GM21528 (cell line): Measurements from ENCODE around the gene HMBS.
A peak's percentile ranks its signal among the peaks of the same experiment; 100 is the strongest.
"Not testable (repeated sequence)": the region's sequence is repeated elsewhere in the genome, so short reads cannot be mapped to it uniquely, and the experiment has no call there.

ENCODE experiments used
- ATAC-seq: cut with Tn5 transposase; IDR thresholded peaks from one replicate; pipeline ENCODE4 v1.9.1; 2021; ENCODE audit warnings: mild to moderate bottlenecking, moderate library complexity; ENCODE audit not compliant: unreplicated experiment, low FRiP score

HMBS gene

DNA sequence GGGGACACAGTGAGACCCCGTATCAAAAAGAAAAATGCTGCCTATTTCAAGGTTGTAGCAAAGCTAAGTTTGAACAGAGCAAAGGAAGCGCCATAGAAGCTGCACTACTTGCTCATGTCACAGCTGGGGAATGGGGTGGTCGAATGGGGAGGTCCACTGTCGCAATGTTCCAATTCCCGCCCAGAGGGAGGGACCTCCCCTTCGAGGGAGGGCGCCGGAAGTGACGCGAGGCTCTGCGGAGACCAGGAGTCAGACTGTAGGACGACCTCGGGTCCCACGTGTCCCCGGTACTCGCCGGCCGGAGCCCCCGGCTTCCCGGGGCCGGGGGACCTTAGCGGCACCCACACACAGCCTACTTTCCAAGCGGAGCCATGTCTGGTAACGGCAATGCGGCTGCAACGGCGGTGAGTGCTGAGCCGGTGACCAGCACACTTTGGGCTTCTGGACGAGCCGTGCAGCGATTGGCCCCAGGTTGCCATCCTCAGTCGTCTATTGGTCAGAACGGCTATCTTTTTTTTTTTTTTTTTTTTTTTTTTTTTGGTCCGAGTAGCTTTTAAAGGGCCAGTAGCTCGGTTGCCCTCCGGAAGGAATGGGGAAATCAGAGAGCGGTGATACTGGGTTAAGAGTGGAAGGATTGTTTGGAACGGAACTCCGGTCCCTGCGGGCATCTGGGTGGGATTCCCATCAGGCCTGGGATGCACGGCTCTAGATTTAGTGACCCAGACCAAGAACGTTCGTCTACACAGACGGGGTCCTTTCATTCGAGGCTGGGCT lies at the start of gene HMBS:
TSS of gene HMBS (plus strand) at position 219 of the 774 bp plus-strand sequence. CDS start at position 372, 153 bp downstream.
- peak; percentile 83 for ATAC-seq

DNA sequence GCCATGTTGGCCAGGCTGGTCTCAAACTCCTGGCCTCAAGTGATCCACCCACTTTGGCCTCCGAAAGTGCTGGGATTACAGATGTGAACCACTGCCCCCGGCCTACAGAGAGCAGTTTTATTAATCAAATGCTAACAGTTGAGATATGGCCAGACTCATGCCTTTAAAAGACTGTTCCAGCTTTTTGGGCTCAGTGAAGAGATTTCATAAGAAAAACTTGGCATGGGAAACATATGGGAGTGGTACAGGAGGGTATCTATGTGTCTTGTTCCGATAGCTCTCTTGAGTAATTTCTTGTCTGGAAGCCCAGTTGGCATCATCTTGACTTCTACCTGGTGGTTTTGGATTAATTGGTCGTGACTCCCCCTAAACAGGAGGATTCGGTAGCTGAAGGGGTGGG lies 45.8 kb upstream of the HMBS start:
- ATAC-seq, result no peak

DNA sequence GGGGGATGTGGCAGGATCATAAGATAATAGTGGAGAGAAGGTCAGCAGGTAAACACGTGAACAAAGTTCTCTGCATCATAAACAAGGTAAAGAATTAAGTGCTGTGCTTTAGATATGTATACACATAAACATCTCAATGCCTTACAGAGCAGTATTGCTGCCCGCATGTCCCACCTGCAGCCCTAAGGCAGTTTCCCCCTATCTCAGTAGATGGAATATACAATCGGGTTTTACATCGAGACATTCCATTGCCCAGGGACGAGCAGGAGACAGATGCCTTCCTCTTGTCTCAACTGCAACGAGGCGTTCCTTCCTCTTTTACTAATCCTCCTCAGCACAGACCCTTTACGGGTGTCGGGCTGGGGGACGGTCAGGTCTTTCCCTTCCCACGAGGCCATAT lies 45.2 kb upstream of the HMBS start:
- not testable (repeated sequence) for ATAC-seq

DNA sequence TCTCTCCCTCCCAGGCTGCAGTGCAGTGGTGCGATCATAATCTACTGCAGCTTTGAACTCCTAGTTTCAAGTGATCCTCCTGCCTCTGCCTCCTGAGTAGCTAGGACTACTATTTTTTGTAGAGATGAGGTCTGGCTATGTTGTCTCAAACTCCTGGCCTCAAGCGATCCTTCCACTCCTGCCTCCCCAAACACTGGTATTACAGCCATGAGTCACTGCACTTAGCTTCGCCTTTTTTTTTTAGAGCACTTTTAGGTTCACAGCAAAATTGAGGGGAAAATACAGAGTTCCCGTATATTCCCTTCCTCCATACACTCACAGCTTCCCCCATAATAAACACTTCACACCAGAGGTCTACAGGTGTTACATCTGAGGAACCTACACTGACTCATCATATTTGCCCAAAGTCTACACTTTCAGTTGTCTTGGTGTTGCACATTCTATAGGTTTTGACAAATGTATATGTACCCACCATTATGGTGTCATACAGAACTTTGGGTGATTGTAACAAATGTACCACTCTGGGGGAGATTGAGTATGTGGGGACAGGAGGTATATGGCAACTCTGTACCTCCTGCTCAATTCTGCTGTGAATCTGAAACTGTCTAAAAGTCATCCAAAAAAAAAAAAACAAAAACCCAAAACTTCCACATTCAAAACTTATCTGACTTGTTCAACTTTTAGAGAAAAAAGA lies 42.7 kb upstream of the HMBS start:
- no peak for ATAC-seq

DNA sequence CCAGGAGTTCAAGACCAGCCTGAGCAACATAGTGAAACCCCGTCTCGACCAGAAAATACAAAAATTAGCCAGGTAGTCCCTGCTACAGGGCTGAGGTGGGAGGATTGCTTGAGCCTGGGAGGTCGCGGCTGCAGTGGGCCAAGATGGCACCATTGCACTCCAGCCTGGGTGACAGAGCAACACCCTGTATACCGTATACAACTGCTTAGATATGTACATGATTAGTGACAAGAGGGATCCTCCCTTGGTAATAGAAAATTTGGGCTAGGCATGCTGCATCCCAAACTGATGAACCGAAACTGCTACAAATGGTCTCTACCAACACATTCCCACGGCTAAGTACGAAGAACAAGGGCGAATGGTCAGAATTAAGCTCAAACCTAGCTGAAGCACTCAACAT lies 41.8 kb upstream of the HMBS start:
- ATAC-seq, result no peak

DNA sequence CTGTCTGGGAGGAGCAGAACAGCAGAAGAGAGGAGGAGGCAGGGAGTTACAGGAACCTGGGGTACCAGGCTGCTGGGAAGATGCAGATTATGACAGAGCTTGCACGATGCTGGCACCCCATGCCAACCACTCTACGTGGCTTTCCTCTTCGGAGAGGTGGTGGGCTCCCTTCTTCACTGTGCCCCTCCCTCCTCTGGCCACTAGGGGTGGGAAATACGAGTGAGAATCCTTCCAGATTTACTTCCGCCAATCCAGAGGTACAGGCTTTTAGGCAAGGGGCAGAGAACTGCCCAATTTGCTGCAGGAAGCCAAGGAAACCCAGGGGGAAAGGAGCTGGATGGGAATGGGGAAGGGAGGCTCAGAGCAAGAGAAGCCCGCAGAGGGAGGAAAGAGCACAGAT lies 40.0 kb upstream of the HMBS start:
- no peak for ATAC-seq

DNA sequence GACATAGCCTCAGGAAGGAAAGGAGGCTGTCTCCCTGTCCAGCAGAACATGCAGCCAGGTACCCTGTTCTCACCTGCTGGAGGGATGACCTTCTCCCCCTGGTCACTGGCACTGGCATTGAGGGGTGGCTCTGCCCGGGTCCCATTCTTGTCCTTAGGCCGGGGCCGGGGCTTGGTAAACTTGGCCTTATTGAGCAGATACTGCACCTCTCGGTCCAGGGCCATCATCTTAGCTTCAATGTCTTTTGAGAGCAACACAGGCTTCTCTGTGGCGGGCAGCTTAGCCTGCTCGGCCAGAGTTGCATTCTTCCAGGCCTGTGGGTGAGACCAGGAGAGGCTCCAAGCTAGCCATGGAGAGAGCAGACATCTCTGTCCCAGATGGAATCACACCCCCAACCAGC lies 38.2 kb upstream of the HMBS start:
- no peak for ATAC-seq

DNA sequence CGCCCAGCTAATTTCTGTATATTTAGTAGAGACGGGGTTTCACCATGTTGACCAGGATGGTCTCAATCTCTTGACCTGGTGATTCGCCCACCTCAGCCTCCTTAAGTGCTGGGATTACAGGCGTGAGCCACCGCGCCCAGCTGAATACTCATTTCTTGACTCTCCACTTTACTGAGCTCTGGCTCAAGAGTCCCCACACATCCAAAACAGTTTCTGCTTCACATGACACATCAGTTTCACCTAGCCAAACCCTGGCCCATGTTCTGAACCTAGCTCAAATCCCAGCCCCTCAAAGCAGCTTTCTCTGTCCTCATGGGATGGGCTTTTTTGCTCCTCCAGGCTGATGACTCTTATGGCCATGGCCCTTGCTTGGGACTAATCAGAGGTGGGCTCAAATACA lies 37.5 kb upstream of the HMBS start:
- no peak for ATAC-seq

DNA sequence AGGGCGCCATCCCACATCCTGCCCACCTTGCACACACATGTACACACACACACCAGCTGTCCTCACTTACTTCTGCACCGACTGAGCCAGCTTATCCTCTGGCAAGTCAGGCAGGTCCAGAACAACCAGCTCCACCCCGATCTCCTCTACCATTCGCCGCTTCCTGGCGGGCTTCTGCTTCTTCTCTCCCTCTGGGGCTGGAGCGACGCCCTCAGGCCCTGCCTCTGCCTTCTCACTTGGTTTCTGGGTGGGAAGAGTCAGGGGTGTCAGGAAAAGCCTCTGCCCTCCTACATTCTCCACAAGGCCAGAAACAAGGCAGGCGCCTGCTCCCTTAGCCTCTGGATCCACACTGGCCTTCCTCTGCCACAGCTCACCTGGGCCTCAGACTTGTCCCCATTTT lies 36.0 kb upstream of the HMBS start:
- no peak for ATAC-seq

DNA sequence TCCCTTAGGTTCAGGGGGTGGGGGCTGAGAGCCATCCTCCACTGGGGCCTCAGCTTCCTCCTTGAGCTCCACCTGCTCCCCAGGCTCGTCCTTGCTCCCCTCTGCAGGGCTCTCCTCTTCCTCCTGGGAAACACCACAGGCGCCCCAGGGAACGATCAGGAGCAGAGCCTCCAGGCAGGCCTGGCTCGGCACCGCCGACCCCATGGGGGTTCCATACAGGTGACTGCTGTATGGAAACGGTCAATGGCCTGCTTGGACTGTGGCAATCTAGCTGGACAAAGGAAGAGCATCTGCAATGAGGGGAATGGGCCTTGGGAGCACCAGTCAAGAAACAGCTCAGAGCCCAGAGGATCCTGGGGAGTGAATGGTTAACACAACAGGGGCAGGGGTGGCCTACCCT lies 35.6 kb upstream of the HMBS start:
- ATAC-seq, result no peak

DNA sequence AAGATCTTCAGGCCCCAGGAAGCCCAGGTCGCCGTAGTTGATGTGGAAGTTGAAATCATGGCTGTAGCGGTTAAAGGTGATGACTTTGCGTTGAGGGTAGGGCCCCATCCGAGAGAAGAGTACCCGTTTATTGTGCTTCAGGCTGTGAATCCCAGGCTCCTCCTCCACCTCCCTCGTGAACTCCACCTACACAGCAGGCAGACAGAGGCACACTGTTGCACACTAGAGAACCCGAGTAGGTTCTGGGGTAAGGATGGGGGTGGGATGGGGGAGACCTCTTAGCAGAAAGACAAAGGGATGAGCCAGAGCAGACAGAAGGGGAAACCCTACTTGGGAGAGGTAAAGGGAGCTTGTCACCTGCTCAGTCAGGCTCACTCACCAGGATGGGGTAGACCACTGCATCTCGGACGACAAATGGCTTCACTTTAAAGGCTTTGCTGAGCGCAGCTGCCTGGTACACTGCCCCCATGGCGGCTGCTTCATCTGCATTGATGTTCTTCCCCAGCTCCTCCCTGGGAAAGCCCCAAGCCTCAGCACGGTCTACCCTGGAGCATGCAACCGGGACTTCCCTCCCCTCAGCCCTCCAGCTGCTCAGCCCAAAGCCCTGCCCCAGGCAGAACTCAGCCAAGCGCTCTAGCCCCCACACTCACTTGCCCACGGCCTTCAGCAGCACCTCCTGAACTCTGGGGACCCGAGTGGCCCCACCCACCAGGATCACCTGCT lies 33.1 kb upstream of the HMBS start:
- no peak for ATAC-seq

DNA sequence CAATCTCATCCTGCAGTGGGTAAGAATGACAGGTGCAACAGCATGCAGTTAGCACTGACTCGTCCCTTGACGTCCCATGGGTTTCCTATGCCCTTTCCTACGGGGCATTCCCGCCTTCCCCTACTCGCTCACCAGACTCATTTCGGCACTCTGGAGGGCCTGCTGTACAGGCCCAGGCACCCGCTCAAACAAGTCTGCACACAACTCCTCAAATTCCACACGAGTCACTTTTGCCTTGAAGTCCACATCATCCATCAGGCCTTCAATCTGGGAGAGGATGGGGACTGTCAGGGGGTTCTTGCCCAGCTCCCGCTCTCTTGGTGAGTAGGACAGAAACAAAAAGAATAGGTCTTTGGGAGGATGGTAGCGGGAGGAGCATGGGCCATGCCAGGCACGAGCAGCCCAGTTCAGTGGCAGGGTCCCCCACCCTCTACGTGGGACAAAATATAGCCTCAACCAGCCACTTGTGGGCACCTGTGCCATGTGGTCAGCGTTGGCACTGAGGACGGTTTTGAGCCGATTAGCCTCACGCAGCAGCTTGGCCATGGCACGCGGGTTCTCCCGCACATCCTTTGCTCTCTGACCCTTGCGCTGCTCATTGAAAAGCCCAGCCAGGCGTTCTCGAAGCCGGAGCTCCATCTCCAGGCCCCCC lies 32.4 kb upstream of the HMBS start:
- ATAC-seq, result no peak

DNA sequence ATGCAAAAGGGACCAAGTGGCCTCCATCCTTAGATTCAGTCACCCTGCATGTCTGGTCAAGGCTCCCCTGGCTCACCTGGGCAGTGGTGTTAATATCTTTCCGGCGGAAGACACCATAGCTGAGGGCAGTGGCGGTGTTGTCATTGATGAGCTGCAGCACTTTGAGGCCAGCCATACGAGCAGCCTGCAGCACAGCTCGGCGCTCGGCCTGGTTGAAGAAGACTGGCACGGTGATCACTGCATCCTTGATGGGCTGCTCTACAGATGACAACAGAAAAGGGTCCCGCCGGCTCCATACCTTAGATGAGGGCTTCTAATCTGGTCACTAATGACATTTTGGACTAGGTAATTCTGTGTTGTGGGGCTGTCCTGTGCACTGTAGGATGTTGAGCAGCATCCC lies 30.3 kb upstream of the HMBS start:
- ATAC-seq, result no peak

DNA sequence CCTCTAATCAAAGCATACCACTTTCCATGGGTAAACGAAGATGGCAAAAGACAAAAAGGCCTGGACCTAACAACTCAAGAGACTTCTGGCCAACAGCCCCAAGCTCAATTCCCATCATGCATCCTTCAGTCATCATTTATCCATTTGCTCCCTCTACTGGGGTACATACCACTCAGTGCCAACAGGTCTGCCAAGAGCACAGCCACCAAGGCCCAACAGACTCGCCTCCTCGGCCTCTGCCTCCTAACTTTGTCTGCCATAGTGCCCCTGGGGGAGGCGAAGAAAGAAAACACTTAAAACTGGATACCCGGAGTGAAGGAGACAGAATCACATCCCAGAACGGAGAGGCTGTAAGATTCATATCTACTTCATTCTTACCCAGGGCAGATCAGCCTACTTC lies 28.8 kb upstream of the HMBS start:
- no peak for ATAC-seq

DNA sequence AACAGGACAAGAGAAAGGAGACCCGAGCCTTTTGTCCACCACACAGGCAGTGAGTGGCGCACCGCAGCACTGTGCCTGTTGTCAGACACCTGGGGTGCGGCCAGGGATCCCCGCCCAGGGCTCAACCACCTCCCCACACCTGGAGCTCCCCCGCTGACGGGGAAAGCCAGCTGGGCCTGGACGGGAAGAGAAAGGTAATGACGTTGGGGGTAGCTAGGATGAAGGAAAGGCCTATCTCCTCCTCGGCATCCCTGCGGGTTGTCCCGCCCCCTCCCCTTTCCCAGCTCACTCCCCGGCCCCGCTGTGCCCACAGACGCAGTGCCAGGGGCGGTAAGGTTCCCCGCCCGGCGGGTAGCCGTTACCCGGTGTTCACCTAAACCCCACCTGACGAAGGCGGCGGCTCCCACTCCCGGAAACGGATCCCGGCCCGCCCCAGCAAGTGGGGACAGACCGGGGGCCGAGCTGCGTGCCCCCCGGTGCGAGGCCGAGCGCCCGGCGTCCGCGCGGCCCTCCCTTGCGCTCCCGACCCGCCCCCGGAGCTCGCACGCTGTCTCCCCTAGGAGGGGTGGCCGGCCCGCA lies 28.2 kb upstream of the HMBS start:
- ATAC-seq, result peak; percentile 25

DNA sequence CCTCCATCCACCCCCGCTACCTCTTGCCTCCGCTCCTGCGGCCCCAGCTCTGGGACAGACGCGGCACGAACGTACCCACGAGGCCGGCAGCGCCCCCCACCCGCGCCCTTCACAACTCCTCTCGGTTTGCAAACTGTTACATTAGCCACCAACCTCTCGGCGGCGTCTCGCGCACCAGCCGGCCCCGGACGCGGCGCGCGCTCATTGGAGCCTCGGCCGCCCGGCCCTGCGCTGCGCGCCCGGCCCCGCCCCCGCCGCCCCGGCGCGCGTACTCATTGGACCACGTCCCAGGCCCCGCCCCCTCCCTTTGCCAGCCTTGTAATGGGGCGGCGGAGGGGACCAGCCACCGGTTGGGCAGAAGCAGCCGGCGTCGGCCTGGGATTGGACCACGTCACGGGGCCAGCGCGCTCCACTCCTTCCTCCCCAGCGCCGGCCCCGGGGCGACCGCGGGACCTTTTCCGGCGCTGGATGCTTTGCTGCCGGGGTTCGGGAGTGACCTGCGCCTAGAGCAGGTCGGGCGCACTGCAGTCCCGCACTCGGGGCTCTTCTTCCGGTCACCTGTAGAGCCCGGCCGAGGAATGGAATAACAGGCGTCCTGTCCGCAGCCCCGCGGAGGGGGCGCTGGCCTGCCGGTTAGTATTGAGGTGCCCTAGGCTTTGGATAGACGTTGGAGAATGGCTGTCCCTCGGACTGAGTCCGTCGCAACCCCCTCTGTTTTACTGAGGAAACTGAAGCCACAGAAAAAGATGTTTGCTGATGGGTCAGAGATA lies 27.5 kb upstream of the HMBS start, which contains the start of gene HYOU1:
TSS of gene HYOU1 (minus strand) at position 206 of the 770 bp plus-strand sequence. CDS start 1,045 bp downstream, outside the sequence.
- ATAC-seq, result peak; percentile 90

DNA sequence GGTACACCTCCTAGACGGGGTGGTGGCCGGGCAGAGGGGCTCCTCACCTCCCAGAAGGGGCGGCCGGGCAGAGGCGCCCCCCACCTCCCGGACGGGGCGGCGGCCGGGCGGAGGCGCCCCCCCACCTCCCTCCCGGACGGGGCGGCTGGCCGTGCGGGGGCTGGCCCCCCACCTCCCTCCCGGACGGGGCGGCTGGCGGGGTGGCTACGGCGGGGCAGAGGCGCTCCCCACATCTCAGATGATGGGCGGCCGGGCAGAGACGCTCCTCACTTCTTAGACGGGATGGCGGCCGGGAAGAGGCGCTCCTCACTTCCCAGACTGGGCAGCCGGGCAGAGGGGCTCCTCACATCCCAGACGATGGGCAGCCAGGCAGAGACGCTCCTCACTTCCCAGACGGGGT lies 25.6 kb upstream of the HMBS start:
- not testable (repeated sequence) for ATAC-seq

DNA sequence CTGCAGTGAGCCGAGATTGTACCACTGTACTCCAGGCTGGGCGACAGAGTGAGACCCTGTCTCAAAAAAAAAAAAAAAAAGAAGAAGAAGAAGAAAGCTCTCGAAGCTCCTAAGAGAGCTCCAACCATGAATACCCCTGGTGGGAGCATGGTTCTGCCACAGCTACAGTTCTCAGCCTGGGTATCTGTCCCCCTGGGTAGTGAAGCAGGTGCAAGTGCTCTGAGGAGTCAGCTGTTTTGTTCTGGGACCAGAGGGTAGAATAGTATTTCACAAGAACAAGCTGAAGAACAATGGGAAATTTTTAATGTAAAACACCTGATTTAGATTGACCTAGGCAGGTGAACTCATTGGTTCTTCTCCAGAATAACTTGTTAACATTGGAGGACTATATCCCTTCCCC lies 23.4 kb upstream of the HMBS start:
- no peak for ATAC-seq

DNA sequence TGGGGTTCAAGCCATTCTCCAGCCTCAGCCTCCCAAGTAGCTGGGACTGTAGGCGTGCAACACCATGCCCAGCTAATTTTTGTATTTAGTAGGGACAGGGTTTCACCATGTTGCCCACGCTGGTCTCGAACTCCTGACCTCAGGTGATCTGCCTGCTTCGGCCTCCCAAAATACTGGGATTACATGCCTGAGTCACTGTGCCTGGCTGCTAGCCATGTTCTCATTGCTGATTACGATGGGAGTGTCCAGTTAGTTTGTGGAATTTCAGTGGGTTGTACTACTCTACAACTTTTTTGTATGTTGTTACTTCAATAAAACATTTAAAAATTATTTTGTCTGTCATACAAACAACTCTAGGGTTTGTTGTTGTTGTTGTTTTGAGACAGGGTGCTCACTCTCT lies 21.9 kb upstream of the HMBS start:
- no peak for ATAC-seq

DNA sequence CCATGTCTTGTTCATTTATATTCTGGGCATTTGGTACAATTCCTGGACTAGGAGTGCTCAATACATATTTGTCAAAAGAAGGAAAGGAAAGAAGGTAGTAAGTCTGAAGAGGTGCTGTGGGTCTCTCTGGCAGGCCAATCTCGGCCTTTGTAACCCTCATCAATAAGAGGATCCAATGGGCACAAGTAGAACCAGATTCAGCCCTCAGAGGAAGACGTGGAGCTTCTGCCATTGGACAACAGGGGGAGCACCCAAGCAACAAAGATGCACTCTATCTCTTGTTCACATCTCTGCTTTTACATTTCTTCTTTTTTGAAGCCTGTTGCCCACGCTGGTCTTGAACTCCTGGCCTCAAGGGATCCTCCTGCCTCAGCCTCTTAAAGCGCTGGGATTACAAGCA lies 19.3 kb upstream of the HMBS start:
- no peak for ATAC-seq
